C4-2B (cell line): ENCODE data around the gene SLC39A6.

Source experiments
- CTCF ChIP-seq: fragments of 450-650 bp; conservative IDR thresholded peaks from 2 replicates; pipeline ENCODE4 v1.5.1; 2017; ENCODE audit warnings: mild to moderate bottlenecking
- ZFX ChIP-seq: fragments of 450-650 bp; IDR thresholded peaks from 2 replicates; pipeline ENCODE4 v1.6.1; 2017

DNA sequence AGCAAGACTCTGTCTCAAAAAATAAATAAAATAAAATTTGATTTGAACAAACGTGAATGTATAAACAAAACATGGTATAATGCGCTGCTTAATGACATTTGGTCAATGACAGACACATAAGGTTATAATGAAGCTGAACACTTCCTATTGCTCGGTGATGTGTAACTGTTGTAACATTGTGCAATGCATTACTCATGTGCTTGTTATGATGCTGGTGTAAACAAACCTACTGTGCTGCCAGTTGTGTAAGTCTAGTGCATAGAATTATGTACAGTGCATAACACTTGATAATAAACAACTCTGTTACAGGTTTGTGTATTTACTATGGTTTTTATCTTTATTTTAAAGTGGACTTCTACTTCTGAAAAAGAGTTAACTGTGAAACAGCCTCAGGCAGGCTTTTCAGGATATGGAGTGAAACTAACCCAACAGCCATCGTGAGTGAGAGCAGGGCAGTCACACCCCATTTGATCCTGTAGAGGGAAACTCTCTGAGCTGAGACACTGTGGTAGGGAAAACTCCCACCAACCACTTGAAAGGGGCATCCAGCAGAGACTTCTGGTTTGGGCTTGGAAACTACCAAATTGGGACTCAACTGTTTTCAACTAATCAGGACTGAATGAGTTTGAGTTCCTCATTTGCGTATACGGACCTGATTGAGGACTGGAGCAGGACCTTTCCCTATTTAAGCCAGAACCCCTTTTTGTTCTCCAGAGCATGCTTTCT, 53.1 kb downstream of the SLC39A6 start:
- no peak for TF ChIP-seq CTCF
- no peak for TF ChIP-seq ZFX
